ENCODE measurements around the gene FAM174B. TPM values are rescaled to one million over a fixed set of nuclear protein-coding genes. Genes with fewer than 3 reads are reported as not detected.

The FAM174B gene
- total and polyA plus RNA-seq, 8 donors, result 26.0 to 122 (median 64.7) TPM

DNA sequence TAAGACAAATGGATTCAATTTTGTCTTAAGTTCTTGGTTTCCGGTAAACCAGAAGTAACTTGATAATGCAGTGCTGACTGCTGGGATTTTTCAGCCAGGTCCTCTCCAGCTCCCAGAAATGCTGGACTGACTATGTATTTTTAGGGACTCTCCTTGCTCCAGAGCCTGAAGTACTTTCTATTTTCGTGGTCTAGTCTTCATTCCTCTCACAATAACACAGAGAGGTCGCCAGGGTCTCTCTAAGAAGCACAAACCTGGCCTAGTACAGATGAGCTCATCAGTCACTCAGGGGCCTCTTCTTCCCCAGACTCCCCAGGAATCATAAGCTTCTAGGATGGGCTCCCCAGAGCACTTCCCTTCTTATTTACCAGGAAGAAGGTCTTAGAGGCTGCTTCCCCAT, 85.8 kb downstream of the FAM174B start:
- no peak for DNase-seq
- no peak for TF ChIP-seq CTCF (IDR thresholded peaks at IDR 0.05)
- no peaks in the 10 kb centered on the region for H3K9me3 ChIP-seq
- no peaks in the 10 kb centered on the region for H3K36me3 ChIP-seq
- H3K27me3 ChIP-seq, result no peaks in the 10 kb centered on the region
- no peaks in the 10 kb centered on the region for H3K4me1 ChIP-seq
- H3K4me3 ChIP-seq, result no peak overlapping the region
- FAIRE-seq, result no peak
- ATAC-seq, result no peak
- WGBS, 2 donors, result 52 to 92% methylated on average over 3 of the region's 3 CpGs
- intact Hi-C loops (cut with DNase I), result no loop called here
- H3K27ac ChIP-seq, result no peak overlapping the region

Other genes with a start within 250 kb of the FAM174B start
- 10 to 100 TPM; 37.0 to 86.3 (median 50.1) TPM for gene CHD2, start 244.5 kb upstream of the FAM174B start, total RNA-seq
- gene CHD2, start 244.5 kb upstream of the FAM174B start, polyA plus RNA-seq, result 10 to 100 TPM; 27.7 to 31.1 TPM